ENCODE results near the gene NCOR2.
"Not testable (repeated sequence)": the region's sequence is repeated elsewhere in the genome, so short reads cannot be mapped to it uniquely, and the experiment has no call there.

The NCOR2 gene

DNA sequence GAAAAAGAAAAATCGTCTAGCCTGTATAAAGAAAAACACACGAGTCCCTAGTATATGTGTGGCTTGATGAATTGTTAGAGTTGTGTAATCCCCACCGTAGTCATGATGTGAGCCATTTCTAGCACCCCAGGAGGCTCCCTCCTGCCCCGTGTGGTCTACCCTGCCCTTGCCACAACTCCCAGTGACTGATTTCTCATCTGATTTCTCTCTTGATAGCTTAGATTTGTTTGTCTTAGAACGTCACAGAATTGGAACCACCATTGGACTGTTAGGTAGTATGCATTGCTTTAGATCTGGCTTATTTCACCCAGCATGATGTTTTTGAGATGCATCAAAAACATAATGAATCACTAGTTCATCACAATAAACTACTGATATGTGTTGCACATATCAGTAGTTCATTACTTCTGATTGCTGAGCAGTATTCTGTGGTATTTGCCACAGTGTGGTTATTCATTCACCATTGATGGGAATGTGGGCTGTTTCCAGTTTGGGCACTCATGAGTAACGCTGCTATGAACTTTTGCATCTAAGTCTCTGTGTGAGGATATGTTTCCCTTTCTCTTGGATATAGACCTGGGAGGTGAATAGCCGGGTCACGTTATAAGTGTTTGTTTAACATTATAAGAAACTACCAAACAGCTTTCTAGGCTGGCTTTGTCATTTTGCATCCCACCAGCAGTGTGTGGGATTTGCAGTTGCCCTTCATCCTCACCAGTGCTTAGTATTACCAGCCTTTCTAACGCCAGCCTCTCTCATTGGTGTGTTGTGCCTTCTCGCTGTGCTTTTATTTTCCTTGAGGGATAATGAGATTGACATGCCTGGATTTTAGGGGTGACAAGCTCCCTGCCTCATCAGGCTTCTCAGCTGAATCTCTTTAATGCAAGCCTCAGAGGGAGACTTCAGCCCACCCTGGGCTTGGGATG is 31.9 kb upstream of the NCOR2 start:
- DNase-seq, result no peak

GRCh38 chr12:124597041-124597440 is 29.6 kb upstream of the NCOR2 start:
- no peak for DNase-seq

DNA sequence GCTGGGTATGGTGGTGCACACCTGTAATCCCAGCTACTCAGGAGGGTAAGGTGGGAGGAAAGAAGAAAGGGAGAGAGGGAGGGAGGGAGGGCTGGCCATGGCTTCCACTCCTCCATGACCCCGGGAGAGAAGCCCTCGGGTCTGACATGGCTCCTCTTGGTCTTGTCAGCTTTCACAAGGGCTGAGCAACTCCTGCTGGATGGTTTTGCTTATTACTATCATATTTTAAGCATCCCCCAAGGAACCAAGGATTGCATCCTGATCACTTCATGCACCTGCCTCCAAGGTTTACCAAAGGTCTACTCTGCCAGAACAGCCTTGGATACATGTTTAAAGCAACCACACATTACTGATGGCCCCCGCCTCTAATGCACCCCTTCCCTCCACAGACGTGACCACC is 28.0 kb upstream of the NCOR2 start:
- no peak for DNase-seq

- DNase-seq, result no peak
These were observed 27.4 kb upstream of the NCOR2 start for GRCh38 chr12:124594851-124595250.

GRCh38 chr12:124593851-124594401 is 26.5 kb upstream of the NCOR2 start:
- DNase-seq, result no peak

DNA sequence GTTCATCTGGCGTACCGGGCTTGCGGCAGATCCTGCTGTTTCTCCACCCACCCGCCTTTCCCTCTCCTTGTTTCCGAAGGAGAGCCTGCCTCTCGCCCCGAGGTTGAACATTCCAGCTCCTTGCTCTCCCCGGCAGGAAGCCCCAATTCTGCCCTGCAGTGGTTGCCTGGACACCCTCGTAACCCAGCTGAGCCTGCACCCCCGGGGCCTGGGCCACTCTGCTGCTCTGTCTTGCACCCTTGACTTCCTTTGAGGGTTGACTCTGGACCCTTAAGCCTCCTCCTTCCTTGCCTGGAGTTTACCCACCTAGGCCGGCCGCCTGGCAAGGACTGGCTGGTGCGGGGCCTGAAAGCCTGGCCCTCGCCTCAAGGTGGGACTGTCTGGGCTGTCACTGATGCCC is 25.8 kb upstream of the NCOR2 start:
- DNase-seq, result no peak

- DNase-seq, result no peak
These were observed 25.2 kb upstream of the NCOR2 start for GRCh38 chr12:124592481-124593160.

GRCh38 chr12:124592050-124592449 is 24.6 kb upstream of the NCOR2 start:
- DNase-seq, result no peak

- DNase-seq, result no peak
These were observed 23.0 kb upstream of the NCOR2 start for GRCh38 chr12:124590447-124590846.

DNA sequence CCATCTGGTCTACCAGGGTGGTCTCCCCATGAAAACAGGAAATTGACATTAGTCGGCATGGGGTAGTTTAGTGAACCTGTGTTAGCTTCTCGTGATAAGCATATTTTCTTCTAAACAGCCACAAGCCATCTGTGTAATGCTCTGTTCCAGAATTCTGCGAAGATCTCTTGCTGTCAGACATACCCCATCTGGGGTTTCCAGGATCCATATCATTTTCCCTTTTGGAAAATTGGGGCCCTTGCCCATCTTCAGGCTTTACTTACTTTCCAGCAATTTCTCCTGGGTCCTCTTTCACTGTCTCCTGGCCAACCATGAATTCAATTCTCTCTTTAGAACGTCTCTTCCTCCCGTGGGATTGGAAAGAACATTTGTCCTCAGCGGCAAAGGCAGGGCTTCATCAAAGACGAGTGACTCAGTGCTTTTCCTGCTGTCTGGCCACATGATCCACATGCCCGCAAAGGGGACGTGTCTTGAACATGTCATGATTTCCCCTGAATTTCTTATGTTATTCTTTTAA is 21.4 kb upstream of the NCOR2 start:
- no peak for DNase-seq

GRCh38 chr12:124588018-124588634 is 20.7 kb upstream of the NCOR2 start:
- DNase-seq, result no peak

DNA sequence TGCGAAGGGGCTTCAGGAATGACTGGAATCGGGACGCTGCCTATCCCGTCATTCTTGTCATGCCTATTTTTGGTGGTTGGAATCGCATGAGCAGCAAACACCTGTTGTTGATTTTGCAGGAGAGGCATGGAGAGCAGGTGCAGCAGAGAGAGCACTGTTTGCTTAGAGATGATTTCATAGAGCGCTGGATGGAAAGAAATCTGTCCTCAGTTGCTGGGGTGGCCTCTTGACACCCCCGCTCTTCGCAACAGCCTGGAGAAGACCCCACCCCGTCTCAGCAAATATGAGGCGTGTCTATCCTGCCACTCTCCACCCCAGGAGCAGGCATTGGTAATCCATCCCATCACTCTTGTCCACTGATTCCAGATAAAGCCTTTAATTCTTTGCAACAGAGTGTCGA is 19.3 kb upstream of the NCOR2 start:
- no peak for DNase-seq

DNA sequence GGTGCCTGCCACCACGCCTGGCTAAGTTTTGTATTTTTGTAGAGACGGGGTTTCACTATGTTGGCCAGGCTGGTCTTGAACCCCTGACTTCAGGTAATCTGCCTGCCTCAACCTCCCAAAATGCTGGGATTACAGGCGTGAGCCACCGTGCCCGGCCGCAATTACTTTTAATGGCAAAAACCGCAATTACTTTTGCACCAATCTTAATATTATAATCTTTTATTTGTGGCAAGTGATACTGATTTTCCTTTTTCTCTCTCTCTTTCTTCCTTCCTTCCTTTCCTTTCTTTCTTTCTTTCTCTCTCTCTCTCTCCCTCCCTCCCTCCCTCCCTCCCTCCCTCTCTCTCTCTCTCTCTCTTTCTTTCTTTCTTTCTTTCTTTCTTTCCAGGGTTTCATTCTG is 17.1 kb upstream of the NCOR2 start:
- not testable (repeated sequence) for DNase-seq

GRCh38 chr12:124583854-124584253 is 16.4 kb upstream of the NCOR2 start:
- no peak for DNase-seq

- DNase-seq, result no peak
These were observed 14.7 kb upstream of the NCOR2 start for GRCh38 chr12:124582108-124582424.

- no peak for DNase-seq
These were observed 14.1 kb upstream of the NCOR2 start for GRCh38 chr12:124581307-124582107.

- no peak for DNase-seq
These were observed 12.6 kb upstream of the NCOR2 start for GRCh38 chr12:124579921-124580517.

DNA sequence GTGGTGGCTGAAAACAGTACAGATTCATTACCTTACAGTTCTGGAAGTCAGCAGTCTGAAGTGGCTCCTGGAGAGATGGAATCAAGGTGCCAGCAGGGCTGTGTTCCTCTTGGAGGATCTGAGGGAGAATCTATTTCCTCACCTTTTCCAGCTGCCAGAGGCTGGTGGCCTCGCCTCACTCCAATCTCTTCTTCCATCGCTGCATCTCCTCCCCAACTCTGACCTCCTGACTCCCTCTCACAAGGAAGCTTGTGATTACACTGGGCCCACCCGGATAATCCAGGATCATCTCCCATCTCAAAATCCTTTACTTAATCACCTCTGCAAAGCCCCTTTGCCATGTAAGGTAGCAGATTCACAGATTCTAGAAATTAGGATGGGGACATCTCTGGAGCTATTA is 11.4 kb upstream of the NCOR2 start:
- no peak for DNase-seq

GRCh38 chr12:124578445-124578844 is 11.0 kb upstream of the NCOR2 start:
- DNase-seq, result no peak

- no peak for DNase-seq
These were observed 10.6 kb upstream of the NCOR2 start for GRCh38 chr12:124577986-124578385.

DNA sequence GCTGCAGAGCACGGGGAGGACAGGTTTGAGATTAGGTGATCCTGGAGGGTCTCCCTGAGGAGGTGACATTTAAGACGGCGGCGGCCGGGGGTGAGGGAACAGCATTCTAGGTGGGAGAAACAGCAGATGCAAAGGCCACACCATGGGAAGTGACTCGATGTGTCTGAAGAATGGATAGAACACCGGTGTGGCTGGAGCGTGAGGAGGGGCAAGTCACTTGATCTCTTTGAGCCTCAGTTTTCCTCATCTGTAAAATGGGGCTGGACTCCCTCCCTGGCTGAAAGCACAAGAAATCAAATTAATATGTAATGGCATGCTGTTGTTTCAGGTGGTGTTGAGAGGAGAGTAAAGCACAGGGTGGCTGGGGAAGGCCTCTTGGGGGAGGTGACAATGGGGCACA is 10.0 kb upstream of the NCOR2 start:
- no peak for DNase-seq

GRCh38 chr12:124576061-124576650 is 8.7 kb upstream of the NCOR2 start:
- no peak for DNase-seq

All from activated CD4-positive, alpha-beta T cell treated with anti-CD3 and anti-CD28 coated beads for 1 hour (primary cell).